Dendritic cell treated with granulocyte-macrophage colony-stimulating factor and Interleukin-4, amounts not matched to agents 40 ng/mL and 50 ng/mL, for 4 days (primary cell): ENCODE results near the gene KCTD18.

Experiments
- H3K27ac Mint-ChIP-seq: one replicate; pipeline ENCODE4 v1.8.0; 2022; ENCODE audit warnings: mild to moderate bottlenecking, mixed read lengths
- H3K27me3 Mint-ChIP-seq: one replicate; pipeline ENCODE4 v1.8.0; 2022; ENCODE audit warnings: mild to moderate bottlenecking, mixed read lengths
- H3K36me3 Mint-ChIP-seq: one replicate; pipeline ENCODE4 v1.8.0; 2022; ENCODE audit warnings: low read depth, mixed read lengths
- H3K4me1 Mint-ChIP-seq: one replicate; pipeline ENCODE4 v1.8.0; 2022; ENCODE audit warnings: low read depth, mixed read lengths
- H3K4me3 Mint-ChIP-seq: one replicate; pipeline ENCODE4 v1.8.0; 2022; ENCODE audit warnings: mild to moderate bottlenecking, moderate library complexity, mixed read lengths
- H3K9me3 Mint-ChIP-seq: one replicate; pipeline ENCODE4 v1.8.0; 2022; ENCODE audit warnings: mixed read lengths
- intact Hi-C: fragments of 100-400 bp; cut with micrococcal nuclease; formaldehyde crosslinking; loops from one replicate; pipeline ENCODE4 v1.15.0; 2022

KCTD18 gene

GRCh38 chr2:200444530-200444929, 65.3 kb downstream of the KCTD18 start:
- H3K27ac Mint-ChIP-seq: no peak overlapping the region
- peaks cover 50% of the 10 kb centered on the region for H3K36me3 Mint-ChIP-seq
- intact Hi-C loops: no loop called here

GRCh38 chr2:200443916-200444315, 66.0 kb downstream of the KCTD18 start:
- Mint-ChIP-seq H3K4me3 (no peak overlapping the region), H3K27me3 (no peaks in the 10 kb centered on the region), H3K36me3 (peaks cover 53% of the 10 kb centered on the region), H3K4me1 (peaks cover 11% of the 10 kb centered on the region), H3K9me3 (no peaks in the 10 kb centered on the region), H3K27ac (no peak overlapping the region)
- intact Hi-C loops: no loop called here

More at GRCh38 chr2:200444530-200444929, 65.3 kb downstream of the KCTD18 start:
- H3K27me3 Mint-ChIP-seq: no peaks in the 10 kb centered on the region
- peaks cover 11% of the 10 kb centered on the region for H3K4me1 Mint-ChIP-seq
- H3K9me3 Mint-ChIP-seq: no peaks in the 10 kb centered on the region
- no peak overlapping the region for H3K4me3 Mint-ChIP-seq

GRCh38 chr2:200443376-200443775, 66.5 kb downstream of the KCTD18 start:
- H3K4me3 Mint-ChIP-seq: no peak overlapping the region
- peaks cover 11% of the 10 kb centered on the region for H3K4me1 Mint-ChIP-seq
- H3K36me3 Mint-ChIP-seq: peaks cover 56% of the 10 kb centered on the region
- H3K9me3 Mint-ChIP-seq: no peaks in the 10 kb centered on the region
- H3K27ac Mint-ChIP-seq: no peak overlapping the region
- H3K27me3 Mint-ChIP-seq: no peaks in the 10 kb centered on the region
- intact Hi-C loops: no loop called here

GRCh38 chr2:200442471-200442870, 67.4 kb downstream of the KCTD18 start:
- Mint-ChIP-seq H3K4me3 (no peak overlapping the region), H3K36me3 (peaks cover 56% of the 10 kb centered on the region), H3K27ac (no peak overlapping the region), H3K4me1 (peaks cover 11% of the 10 kb centered on the region), H3K27me3 (no peaks in the 10 kb centered on the region), H3K9me3 (no peaks in the 10 kb centered on the region)
- intact Hi-C loops: no loop called here

- no peak overlapping the region for H3K4me3 Mint-ChIP-seq
- H3K27me3 Mint-ChIP-seq: no peaks in the 10 kb centered on the region
- H3K36me3 Mint-ChIP-seq: peaks cover 49% of the 10 kb centered on the region
- H3K27ac Mint-ChIP-seq: no peak overlapping the region
- H3K4me1 Mint-ChIP-seq: peaks cover 11% of the 10 kb centered on the region
- no peaks in the 10 kb centered on the region for H3K9me3 Mint-ChIP-seq
- intact Hi-C loops: no loop called here
Measured at GRCh38 chr2:200439981-200440380, 69.9 kb downstream of the KCTD18 start.
